ENCODE results near the gene HOXC12. TPM values are rescaled to one million over a fixed set of nuclear protein-coding genes. Genes with fewer than 3 reads are reported as not detected.

Gene HOXC12
- total and polyA plus RNA-seq, 2 of the 8 experiments (the other 6 are each of a cell fraction or from before 2014, with no cell fraction given): not detected

DNA sequence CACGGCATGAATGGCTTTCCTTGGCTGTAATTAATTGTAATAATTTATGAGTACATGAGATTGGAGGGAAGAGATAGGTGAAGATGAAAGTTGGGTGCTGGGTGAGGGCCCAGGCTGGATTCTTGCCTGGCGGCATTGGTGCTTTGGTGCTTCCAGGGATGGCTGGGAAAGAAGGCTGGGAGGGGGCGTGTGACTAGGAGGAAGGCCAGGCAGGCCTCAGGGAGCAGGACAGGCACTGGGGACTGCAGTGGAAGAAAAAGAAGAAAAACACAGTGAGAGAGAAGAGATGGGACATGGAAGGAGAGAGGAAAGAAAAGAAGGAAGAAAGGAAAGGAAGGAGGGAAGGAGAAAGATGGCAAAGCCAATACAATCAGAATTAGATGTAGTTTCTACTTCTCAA is 48.9 kb downstream of the HOXC12 start:
- H3K9me3 ChIP-seq (ENCODE audit: insufficient read depth in 2 of 2, low read depth in 1 of 2, low read length in 1 of 2): no peaks in the 10 kb centered on the region
- H2AK5ac ChIP-seq (ENCODE audit: low read depth, low read length): no peak overlapping the region
- no peak overlapping the region for H3K4me3 ChIP-seq (ENCODE audit: extremely low read depth in 1 of 4, insufficient read depth in 2 of 4, low read depth in 3 of 4, low read length in 4 of 4)
- no peaks in the 10 kb centered on the region for H3K79me2 ChIP-seq (ENCODE audit: control insufficient read depth in 1 of 2, insufficient read depth in 2 of 2, low read length in 2 of 2)
- peaks cover 98 to 100% (median 100%) of the 10 kb centered on the region in 4 experiments for H3K27me3 ChIP-seq (replicated peaks in 1 of 4; ENCODE audit: control insufficient read depth in 3 of 4, extremely low read depth in 1 of 4, insufficient read depth in 3 of 4, low read length in 3 of 4)
- H2BK5ac ChIP-seq (ENCODE audit: low read depth, low read length): no peak overlapping the region
- H2BK12ac ChIP-seq (ENCODE audit: low read depth, low read length): no peak overlapping the region
- no peak overlapping the region for H3K56ac ChIP-seq (replicated peaks; ENCODE audit: insufficient read length, low read depth, low read length)
- no peak overlapping the region for H2BK20ac ChIP-seq (ENCODE audit: low read length)
- ChIA-PET POLR2A (ENCODE audit: partially characterized antibody) (interaction anchor here (0.9 kb wide), 2 partner anchors 15 to 20 kb away, joined by 3 read pairs; no protein-coding TSS in a partner anchor), CTCF (ENCODE audit: partially characterized antibody) (interaction anchor here (1.0 to 11.3 kb wide), 12 partner anchors 10 to 210 kb away, joined by 3 to 172 read pairs (median 29); partner anchors contain the start of genes HOXC10, HOXC5, HOXC6 and SMUG1)
- WGBS, 2 experiments (ENCODE audit: extremely low coverage in 1 of 2, insufficient coverage in 1 of 2, insufficient read length in 1 of 2, insufficient replicate concordance in 2 of 2, low coverage in 1 of 2, low lambda C conversion rate in 2 of 2, missing lambda C conversion rate in 1 of 2): 41% methylated on average over 3 of the region's 3 CpGs; no CpG with 5 or more reads in 1 of the 2 experiments
- no peak for DNase-seq (ENCODE audit: low read depth in 1 of 2, low spot score in 2 of 2)
- no peak overlapping the region for H3K9ac ChIP-seq (replicated peaks in 1 of 4; ENCODE audit: extremely low read depth in 1 of 4, low read depth in 3 of 4, low read length in 3 of 4)
- no peak overlapping the region for H3K4ac ChIP-seq (replicated peaks; ENCODE audit: insufficient read length, low read depth, low read length)
- H3K23me2 ChIP-seq (ENCODE audit: low read depth, low read length): peaks cover 2% of the 10 kb centered on the region; the same call in 1 of the 2 replicates
- no peak overlapping the region for H4K5ac ChIP-seq (ENCODE audit: insufficient read length, low read depth, low read length)
- peaks cover 3 to 34% of the 10 kb centered on the region in 2 experiments for H4K20me1 ChIP-seq (replicated peaks in 1 of 2; ENCODE audit: control insufficient read depth in 1 of 2, insufficient read depth in 2 of 2, low read length in 2 of 2)
- H3K4me1 ChIP-seq (replicated peaks in 1 of 4; ENCODE audit: control insufficient read depth in 3 of 4, insufficient read depth in 4 of 4, low read length in 3 of 4): peaks cover 0 to 8% (median 2%) of the 10 kb centered on the region in 4 experiments; a peak in 4 of 7 replicates
- no peak overlapping the region for H3K18ac ChIP-seq (ENCODE audit: extremely low read depth, low read length)
- H3K36me3 ChIP-seq (ENCODE audit: control insufficient read depth in 2 of 4, insufficient read depth in 4 of 4, low read length in 3 of 4): peaks cover 0 to 2% (median 0%) of the 10 kb centered on the region in 4 experiments; a peak in 1 of 8 replicates
- H3K14ac ChIP-seq (ENCODE audit: insufficient read length): no peak overlapping the region
- no peak overlapping the region for H4K91ac ChIP-seq (replicated peaks; ENCODE audit: insufficient read length, low read length)
- H3K23ac ChIP-seq (ENCODE audit: insufficient read length): no peak overlapping the region
- H2BK120ac ChIP-seq (replicated peaks; ENCODE audit: low read depth, low read length): no peak overlapping the region
- H4K8ac ChIP-seq (ENCODE audit: extremely low read depth, insufficient read depth, low read length): no peak overlapping the region
- no peak overlapping the region for H2AFZ ChIP-seq (ENCODE audit: low read length)
- H3K79me1 ChIP-seq (ENCODE audit: low read depth, low read length): no peaks in the 10 kb centered on the region
- H2BK15ac ChIP-seq (ENCODE audit: low read length): no peak overlapping the region
- FAIRE-seq: no peak
- no peak overlapping the region for H3K4me2 ChIP-seq (ENCODE audit: insufficient read depth in 1 of 2, low read depth in 2 of 2, low read length in 2 of 2)
- no peak overlapping the region for H3K27ac ChIP-seq (ENCODE audit: low read depth, low read length)
- TF ChIP-seq HDAC2 (IDR thresholded peaks at IDR 0.05; ENCODE audit: borderline replicate concordance in 1 of 2, low read depth in 2 of 2, low read length in 2 of 2): no peak
- TF ChIP-seq CBX8 (IDR thresholded peaks at IDR 0.05; ENCODE audit: borderline replicate concordance, low read depth, low read length): no peak; the same call in 1 of the 2 replicates
- TF ChIP-seq HDAC6 (IDR thresholded peaks at IDR 0.05; ENCODE audit: low read depth, low read length): no peak
- TF ChIP-seq TAF1 (IDR thresholded peaks at IDR 0.05; ENCODE audit: low read depth, low read length): no peak
- no peak for TF ChIP-seq RNF2 (IDR thresholded peaks at IDR 0.05; ENCODE audit: borderline replicate concordance, low read depth, low read length, missing control alignments, poor library complexity, severe bottlenecking)
- TF ChIP-seq EP300 (IDR thresholded peaks at IDR 0.05; ENCODE audit: borderline replicate concordance in 1 of 2, low read depth in 2 of 2, low read length in 2 of 2): no peak
- TF ChIP-seq EGR1 (IDR thresholded peaks at IDR 0.05; ENCODE audit: borderline replicate concordance, low read depth, low read length): no peak
- no peak for TF ChIP-seq SUZ12 (IDR thresholded peaks at IDR 0.05; ENCODE audit: low read length)
- no peak for TF ChIP-seq JUN (IDR thresholded peaks at IDR 0.05; ENCODE audit: low read depth, low read length)
- TF ChIP-seq CREB1 (IDR thresholded peaks at IDR 0.05): no peak
- no peak for TF ChIP-seq JUND (IDR thresholded peaks at IDR 0.05; ENCODE audit: low read length)
- TF ChIP-seq NRF1 (IDR thresholded peaks at IDR 0.05; ENCODE audit: low read depth, low read length): no peak
- no peak for TF ChIP-seq POLR2AphosphoS5 (IDR thresholded peaks at IDR 0.05; ENCODE audit: low read depth, low read length)

All from H1 (cell line).